ENCODE results near the gene MAP3K5. TPM values are rescaled to one million over a fixed set of nuclear protein-coding genes. Genes with fewer than 3 reads are reported as not detected.

The MAP3K5 gene
- total RNA-seq, 1 donor from 2014 or later = 1.6 TPM

DNA sequence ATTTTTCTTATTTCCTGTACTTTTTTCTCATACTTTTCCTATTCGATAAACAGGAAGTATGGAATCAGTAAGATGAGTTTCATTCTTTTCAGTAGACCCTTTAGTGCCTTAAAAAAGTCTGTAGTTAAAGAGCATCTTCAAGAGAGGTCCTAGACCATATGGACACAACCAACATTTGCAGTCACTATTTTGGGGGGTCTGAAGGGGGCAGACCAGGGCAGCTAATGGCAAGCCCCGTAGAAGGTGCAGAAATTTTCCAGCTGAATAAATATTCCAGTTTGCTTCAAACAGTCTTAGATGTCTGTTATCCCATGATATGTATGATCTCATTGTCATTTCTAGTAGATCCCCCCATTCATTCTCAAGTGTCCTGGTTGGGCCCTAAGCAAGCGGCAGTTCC is 52.8 kb downstream of the MAP3K5 start:
- Mint-ChIP-seq H3K9me3 (ENCODE audit: unreplicated experiment) (peaks cover 4% of the 10 kb centered on the region), H3K4me1 (ENCODE audit: unreplicated experiment) (peaks cover 10% of the 10 kb centered on the region), H3K27me3 (ENCODE audit: unreplicated experiment) (no peaks in the 10 kb centered on the region), H3K36me3 (ENCODE audit: unreplicated experiment) (no peaks in the 10 kb centered on the region), H3K27ac (ENCODE audit: unreplicated experiment) (no peak overlapping the region), H3K4me3 (ENCODE audit: unreplicated experiment) (no peak overlapping the region)
- DNase-seq (ENCODE audit: extremely low spot score, unreplicated experiment) = no peak
- TF ChIP-seq, protein P1, sequence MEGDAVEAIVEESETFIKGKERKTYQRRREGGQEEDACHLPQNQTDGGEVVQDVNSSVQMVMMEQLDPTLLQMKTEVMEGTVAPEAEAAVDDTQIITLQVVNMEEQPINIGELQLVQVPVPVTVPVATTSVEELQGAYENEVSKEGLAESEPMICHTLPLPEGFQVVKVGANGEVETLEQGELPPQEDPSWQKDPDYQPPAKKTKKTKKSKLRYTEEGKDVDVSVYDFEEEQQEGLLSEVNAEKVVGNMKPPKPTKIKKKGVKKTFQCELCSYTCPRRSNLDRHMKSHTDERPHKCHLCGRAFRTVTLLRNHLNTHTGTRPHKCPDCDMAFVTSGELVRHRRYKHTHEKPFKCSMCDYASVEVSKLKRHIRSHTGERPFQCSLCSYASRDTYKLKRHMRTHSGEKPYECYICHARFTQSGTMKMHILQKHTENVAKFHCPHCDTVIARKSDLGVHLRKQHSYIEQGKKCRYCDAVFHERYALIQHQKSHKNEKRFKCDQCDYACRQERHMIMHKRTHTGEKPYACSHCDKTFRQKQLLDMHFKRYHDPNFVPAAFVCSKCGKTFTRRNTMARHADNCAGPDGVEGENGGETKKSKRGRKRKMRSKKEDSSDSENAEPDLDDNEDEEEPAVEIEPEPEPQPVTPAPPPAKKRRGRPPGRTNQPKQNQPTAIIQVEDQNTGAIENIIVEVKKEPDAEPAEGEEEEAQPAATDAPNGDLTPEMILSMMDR (IDR thresholded peaks at IDR 0.05) = no peak

DNA sequence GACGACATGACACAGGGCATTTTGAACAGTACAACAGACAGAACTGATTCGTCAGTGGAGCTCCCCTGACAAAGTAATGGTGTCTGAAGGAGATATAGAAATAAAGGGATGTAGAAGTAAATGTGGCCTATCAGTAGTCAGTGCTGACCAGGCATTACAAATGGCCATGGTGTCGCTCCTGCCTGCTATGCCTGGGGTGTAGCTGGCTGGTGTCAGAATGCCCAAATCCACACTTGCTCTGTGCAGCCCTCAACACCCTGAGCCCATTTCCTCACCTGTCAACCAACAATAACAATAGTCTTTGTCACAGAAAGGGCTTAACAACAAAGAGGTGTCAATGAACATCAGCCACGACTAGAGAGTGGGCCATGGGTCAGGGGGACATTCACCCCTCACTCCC is 53.2 kb downstream of the MAP3K5 start:
- DNase-seq (ENCODE audit: extremely low spot score, unreplicated experiment) = no peak
- Mint-ChIP-seq H3K9me3 (ENCODE audit: unreplicated experiment) (peaks cover 4% of the 10 kb centered on the region), H3K4me1 (ENCODE audit: unreplicated experiment) (peaks cover 10% of the 10 kb centered on the region), H3K27ac (ENCODE audit: unreplicated experiment) (no peak overlapping the region), H3K27me3 (ENCODE audit: unreplicated experiment) (no peaks in the 10 kb centered on the region), H3K4me3 (ENCODE audit: unreplicated experiment) (no peak overlapping the region), H3K36me3 (ENCODE audit: unreplicated experiment) (no peaks in the 10 kb centered on the region)
- TF ChIP-seq, protein P1 (IDR thresholded peaks at IDR 0.05) = no peak

DNA sequence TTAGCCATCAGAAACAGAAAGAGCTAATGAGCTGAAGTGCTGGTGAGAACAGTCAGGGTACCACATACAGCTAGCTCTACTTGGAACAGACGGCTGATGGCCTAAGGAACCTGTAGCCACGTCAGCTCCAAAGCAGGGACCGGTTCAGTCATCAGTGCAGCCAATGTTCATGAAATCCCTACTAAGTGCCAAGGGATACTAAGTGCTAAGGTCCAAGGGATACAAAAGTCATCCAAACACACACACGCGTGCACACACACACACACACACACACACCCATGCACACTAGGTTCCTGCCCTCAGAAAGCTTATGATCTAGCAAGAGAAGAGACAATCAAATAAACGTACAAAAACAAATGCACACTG is 53.6 kb downstream of the MAP3K5 start:
- H3K9me3 Mint-ChIP-seq (ENCODE audit: unreplicated experiment) = peaks cover 2% of the 10 kb centered on the region
- TF ChIP-seq, protein P1 (IDR thresholded peaks at IDR 0.05) = no peak
- no peak overlapping the region for H3K27ac Mint-ChIP-seq (ENCODE audit: unreplicated experiment)
- no peak for DNase-seq (ENCODE audit: extremely low spot score, unreplicated experiment)
- H3K4me1 Mint-ChIP-seq (ENCODE audit: unreplicated experiment) = peaks cover 10% of the 10 kb centered on the region
- H3K36me3 Mint-ChIP-seq (ENCODE audit: unreplicated experiment) = no peaks in the 10 kb centered on the region
- H3K4me3 Mint-ChIP-seq (ENCODE audit: unreplicated experiment) = no peak overlapping the region
- H3K27me3 Mint-ChIP-seq (ENCODE audit: unreplicated experiment) = no peaks in the 10 kb centered on the region

DNA sequence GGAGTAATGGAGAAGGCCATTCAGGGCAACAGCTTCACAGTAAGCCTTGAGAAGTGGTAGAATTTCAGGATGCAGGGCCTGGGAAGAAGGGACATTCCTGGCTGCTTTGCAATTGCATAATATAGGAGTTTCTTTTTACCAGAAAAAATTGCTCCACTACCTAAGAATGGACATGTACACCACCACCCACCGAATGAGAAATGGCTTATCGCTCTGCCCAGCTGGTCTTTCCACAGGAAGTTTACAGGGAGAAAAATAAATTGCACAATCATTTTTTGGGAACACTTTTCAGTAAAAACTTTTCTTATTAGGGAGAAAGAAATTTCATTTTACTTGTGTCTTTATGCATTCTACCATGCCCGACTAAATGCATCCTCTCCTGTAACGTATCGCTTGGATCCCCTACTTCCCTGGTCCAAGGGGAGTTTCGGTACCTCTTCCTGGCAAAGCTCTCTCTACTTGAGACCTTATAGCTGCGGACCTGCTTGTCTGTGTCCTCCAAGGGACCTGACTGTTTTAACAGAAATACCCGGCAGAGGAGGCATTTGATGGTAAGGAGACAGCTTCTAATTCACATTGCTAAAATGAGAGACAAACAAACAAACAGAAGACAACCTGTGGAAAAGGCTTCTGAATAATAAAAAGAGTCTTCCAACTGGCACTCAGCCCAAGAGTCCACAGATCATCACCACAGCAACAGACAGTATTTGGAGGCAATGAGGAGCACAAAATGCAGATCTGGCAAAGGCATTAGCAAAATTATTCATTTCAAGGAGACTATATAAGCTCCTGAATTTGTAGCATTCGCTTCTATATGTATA is 54.2 kb downstream of the MAP3K5 start:
- Mint-ChIP-seq H3K27ac (ENCODE audit: unreplicated experiment) (no peak overlapping the region), H3K36me3 (ENCODE audit: unreplicated experiment) (no peaks in the 10 kb centered on the region), H3K4me1 (ENCODE audit: unreplicated experiment) (peaks cover 10% of the 10 kb centered on the region), H3K4me3 (ENCODE audit: unreplicated experiment) (no peak overlapping the region), H3K9me3 (ENCODE audit: unreplicated experiment) (no peaks in the 10 kb centered on the region), H3K27me3 (ENCODE audit: unreplicated experiment) (no peaks in the 10 kb centered on the region)
- DNase-seq (ENCODE audit: extremely low spot score, unreplicated experiment) = no peak
- TF ChIP-seq, protein P1 (IDR thresholded peaks at IDR 0.05) = no peak

DNA sequence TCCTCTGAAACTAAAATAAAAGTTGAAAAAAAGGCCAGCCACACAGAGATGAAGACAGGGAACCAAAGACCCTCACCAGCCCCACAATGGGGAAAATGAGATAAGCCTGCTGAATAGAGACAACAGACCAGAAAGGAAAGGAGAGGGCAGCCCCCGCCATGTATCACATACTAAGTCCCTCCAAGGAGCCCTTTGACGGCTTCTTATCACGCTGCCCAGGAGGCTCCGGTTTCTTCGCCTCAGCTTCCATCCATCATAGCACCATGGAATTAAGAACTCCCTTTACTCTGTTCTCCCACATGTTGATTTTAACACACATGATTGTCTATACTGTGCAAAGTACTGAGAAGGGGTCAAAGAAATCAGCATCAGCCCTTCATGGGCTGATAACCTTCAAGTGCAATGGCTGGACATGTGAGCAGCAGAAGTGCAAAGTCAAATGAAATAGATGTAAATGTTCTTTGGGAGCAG is 54.9 kb downstream of the MAP3K5 start:
- no peaks in the 10 kb centered on the region for H3K36me3 Mint-ChIP-seq (ENCODE audit: unreplicated experiment)
- H3K27ac Mint-ChIP-seq (ENCODE audit: unreplicated experiment) = no peak overlapping the region
- no peak for DNase-seq (ENCODE audit: extremely low spot score, unreplicated experiment)
- no peaks in the 10 kb centered on the region for H3K27me3 Mint-ChIP-seq (ENCODE audit: unreplicated experiment)
- H3K4me1 Mint-ChIP-seq (ENCODE audit: unreplicated experiment) = peaks cover 10% of the 10 kb centered on the region
- TF ChIP-seq, protein P1 (IDR thresholded peaks at IDR 0.05) = no peak
- no peaks in the 10 kb centered on the region for H3K9me3 Mint-ChIP-seq (ENCODE audit: unreplicated experiment)
- H3K4me3 Mint-ChIP-seq (ENCODE audit: unreplicated experiment) = no peak overlapping the region

Data from osteocyte (in vitro differentiated cells).